ENCODE results near the gene ZNF804A.

The ZNF804A gene

DNA sequence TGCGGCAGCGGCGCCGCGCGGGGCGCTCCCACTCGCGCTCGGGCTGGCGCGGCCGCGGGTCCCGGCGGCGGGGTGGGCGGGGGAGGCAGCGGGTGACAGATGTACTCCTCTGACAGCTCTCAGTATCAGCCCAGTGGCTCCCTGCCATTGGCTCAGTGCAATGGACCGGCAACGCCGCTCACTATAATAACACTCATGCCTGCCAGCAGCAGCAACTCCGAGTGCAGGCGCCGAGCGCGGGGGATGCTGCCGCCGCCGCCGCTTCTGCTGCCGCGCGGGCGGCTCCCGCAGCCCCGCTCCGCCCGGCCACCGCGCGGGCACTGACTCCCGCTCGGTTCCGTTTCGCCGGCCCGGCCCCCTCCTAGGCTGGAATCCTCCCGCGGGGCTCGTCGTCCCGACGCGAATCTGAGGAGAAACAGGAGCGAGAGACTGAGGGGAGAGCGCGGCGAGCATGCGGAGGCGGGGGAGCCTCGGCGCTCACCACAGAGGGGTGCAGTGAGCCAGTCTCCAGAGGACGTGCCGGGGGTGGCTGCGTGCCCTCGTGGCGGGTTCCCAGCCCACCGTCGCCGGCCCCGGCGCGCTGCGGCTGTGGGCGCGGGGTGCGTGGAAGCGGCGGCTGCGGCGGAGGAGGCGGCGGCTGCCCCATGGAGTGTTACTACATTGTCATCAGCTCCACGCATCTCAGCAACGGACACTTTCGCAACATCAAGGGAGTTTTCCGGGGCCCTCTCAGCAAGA lies at the start of gene ZNF804A:
TSS of gene ZNF804A (plus strand) at position 214 of the 738 bp plus-strand sequence. CDS start at position 645, 431 bp downstream.
- no peak for DNase-seq (ENCODE audit: low read depth in 2 of 2, low spot score in 1 of 2)

DNA sequence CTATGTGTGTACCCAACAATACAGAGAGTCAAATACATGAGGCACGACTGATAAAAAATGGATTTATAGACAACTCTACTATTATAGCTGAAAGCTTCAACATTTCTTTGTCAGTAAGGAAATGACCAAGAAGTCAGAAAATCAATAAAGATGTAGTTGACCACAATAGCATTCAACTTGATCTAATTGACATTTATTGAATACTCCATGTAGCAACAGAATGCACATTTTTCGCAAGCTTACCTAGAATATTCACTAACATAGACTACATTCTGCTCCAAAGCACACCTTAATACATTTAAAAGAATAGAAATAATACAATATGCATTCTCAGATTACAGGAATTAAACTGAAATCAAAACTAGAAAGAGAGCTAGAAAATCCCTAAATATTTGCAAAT lies 49.2 kb upstream of the ZNF804A start:
- no peak for DNase-seq (ENCODE audit: low read depth in 2 of 2, low spot score in 1 of 2)

DNA sequence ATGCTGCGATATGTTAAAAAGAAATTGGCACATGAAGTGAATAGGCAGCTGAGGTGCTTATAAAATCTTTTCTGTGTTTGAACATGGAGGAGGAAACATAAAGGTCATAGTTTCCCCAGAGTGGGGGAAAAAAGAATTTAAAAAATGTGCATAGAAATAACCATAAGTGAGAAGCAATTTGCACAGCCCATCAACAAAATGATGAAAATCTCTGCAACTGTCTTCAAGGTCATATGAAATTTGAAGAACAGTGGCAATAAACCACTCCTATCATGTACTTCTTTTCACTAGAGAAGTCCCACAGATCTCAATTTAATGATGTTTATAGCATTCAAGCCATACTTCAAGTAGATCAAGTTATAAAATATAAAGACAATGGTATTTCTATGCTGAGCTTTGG lies 46.7 kb upstream of the ZNF804A start:
- DNase-seq (ENCODE audit: low read depth in 2 of 2, low spot score in 1 of 2) = no peak

DNA sequence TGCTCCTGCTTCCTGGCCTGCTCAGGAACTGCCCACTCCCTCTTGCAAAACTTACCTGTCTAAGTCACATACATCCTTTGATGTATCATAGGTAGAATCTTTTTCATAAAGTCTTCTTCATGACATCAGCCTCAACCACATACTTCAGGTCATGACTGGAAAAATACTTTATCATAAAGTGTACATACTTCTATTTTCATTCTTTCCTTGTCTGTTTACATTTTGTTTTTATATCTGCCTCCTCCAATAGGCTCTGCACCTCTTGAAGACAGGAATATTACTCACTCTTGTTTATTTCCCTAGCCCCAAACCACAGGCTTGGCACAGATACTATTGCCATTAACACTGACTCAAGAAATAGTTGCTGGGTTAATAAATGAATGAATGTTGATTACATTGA lies 43.6 kb upstream of the ZNF804A start:
- no peak for DNase-seq (ENCODE audit: low read depth in 2 of 2, low spot score in 1 of 2)

DNA sequence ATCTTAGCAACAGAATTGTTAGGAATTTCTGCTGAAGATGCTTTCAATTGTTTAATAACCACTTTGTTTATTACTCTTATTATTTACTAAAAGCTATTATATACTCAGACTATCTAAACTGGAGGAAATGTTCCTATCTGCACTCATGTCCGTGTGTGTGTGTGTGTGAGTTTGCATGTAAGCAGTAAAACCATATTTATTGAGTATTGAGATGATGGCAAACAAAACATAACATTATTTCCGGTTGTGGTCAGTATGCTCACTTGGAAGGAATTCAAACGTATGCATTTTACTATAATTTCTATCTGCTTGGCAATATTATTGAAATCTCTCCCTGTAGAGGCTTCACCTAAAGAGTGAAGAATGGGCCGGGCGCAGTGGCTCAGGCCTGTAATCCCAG lies 43.0 kb upstream of the ZNF804A start:
- DNase-seq (ENCODE audit: low read depth in 2 of 2, low spot score in 1 of 2) = no peak

DNA sequence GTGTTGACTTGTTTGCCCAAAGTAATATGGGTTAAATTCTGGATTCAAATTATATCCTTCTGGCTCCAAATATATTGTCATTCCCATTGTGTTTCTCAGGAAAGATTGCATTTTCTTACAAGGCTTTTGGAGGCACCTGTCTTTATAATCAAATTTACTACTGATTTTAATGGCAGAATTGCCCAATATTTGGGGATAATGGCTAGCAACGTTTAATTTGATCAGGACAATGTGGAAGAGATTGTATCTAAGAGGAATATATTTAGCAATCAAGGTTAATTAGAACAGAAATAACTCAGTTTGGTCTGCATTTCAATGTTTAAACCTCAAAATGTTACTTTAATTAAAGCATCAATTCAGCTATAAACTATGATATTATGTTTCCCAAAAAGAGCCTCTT lies 41.7 kb upstream of the ZNF804A start:
- no peak for DNase-seq (ENCODE audit: low read depth in 2 of 2, low spot score in 1 of 2)

DNA sequence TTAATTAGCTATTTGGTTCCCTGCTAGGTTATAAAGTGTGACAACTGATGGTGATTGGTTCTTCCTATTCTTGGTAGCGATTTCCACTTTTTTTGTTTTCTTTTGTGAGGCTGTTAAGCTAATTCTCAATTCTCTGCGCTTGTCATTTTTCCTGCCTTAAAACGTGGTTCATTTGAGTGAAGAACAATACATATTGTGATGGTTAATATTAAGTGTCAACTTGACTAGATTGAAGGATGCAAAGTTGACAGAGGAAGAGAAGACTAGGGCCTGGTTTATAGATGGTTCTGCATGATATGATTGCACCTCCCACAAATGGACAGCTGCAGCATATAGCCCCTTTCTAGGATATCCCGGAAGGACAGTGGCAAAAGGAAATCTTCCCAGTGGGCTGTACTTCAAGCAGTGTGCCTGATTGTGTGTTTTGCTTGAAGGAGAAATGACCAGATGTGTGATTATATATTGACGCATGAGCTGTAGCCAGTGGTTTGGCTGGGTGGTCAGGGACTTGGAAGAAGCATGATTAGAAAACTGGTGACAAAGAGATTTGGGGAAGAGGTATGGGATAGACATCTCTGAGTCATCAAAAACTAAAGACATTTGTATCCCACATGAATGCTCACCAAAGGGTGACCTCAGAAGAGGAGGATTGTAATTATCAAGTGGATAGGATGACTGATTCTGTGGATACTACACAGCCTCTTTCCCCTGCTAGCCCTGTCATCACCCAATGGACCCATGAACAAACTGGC lies 39.4 kb upstream of the ZNF804A start:
- DNase-seq (ENCODE audit: low read depth in 2 of 2, low spot score in 1 of 2) = no peak

DNA sequence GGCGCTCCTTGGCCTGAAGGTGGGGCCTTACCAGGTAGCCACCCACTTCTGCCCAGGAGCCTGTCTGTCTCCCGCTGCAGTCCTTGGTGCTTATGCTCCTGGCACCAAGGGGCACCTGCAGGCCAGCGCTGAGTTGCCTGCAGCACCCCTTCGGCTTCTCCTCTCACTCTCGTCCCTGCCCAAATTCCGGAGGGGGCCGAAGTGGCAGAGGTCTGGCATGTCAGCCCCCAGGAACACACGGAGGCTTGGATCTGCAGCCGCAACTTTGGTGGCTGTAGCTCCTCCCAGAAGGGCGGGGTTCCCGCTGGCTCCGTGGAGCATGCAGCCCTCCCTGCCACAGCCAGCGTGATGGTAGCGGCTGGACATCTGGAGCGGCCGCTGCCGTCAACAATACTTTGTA lies 37.7 kb upstream of the ZNF804A start:
- DNase-seq (ENCODE audit: low read depth in 2 of 2, low spot score in 1 of 2) = no peak

DNA sequence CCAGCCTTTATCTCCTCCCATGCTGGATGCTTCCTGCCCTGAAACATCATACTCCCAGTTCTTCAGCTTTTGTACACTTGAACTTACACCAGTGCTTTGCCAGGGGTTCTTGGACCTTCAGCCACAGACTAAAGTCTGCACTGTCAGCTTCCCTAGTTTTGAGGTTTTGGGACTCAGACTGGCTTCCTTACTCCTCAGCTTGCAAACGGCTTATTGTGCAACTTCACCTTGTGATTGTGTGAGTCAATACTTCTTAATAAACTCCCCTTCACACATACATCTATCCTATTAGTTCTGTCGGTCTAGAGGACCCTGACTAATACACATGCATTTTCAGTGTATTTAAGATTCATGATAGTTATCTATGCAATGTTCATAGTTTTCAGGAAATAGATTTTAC lies 35.8 kb upstream of the ZNF804A start:
- no peak for DNase-seq (ENCODE audit: low read depth in 2 of 2, low spot score in 1 of 2)

DNA sequence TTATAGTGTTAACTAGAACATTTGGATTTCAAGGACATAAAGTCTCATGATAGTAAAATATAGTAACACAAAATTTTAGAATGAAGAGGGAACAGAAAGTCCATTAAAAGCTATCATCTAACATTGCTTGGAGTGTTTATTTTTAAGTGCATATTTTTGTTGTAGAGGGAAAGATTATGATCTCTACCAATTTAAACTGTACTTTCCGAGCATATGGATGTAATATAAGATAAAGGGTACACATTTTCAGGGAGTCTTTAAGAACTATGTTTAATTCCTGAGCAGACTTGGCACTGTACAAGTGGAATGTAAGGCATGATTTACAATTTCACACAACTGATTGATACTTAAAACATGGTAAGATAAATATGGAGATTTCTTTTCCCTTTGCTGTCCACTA lies 34.2 kb upstream of the ZNF804A start:
- no peak for DNase-seq (ENCODE audit: low read depth in 2 of 2, low spot score in 1 of 2)

DNA sequence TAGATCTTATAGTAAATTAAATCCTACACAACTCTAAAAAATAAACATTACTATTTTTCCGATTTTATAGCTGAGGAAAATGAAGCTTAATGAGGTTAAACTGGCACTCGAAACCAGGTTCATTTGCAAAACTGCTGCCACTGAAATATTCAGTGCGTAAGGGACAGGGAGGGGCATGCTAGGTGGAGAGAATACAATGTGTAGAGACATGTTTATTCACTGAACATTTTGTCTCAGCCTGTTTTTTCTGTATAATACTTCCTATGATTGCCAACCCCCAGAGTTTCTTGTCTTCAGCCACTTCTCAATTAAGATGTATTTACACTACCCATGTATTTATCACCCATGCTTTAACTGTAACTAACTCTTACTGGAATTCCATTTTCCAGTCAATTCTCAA lies 31.6 kb upstream of the ZNF804A start:
- DNase-seq (ENCODE audit: low read depth in 2 of 2, low spot score in 1 of 2) = no peak

DNA sequence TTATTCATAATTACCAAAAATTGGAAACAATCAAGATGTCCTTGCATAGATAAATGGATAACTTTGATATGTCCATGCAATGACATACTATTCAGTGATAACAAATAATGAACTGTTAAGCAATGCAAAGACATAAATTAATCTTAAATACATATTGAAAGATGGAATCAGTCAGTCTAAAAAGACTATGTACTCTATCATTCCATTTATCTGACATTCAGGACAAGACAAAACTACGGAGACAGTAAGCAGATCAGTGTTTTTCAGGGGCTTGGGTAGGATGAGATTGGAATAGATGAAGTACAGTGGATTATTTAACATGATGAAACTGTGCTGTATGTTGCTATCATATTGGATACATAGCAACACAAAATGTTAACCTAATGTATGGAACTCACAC lies 21.3 kb upstream of the ZNF804A start:
- no peak for DNase-seq (ENCODE audit: low read depth in 2 of 2, low spot score in 1 of 2)

DNA sequence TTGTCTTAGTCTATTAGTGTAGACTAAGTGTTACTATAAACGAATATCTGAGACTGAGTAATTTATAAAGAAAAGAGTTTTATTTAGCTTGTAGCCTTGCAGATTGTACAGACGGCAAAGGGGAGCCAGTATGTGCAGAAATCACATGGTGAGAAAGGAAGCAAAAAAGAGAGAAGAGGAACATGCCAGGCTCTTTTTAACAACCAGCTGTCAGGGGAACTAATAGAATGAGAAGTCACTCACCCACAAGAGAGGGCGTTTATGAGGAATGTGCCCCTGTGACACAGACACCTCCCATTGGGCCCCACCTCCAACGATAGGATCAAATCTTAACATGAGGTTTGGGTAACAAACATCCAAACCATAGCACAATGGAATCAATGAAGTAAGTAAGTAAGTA lies 20.6 kb upstream of the ZNF804A start:
- DNase-seq (ENCODE audit: low read depth in 2 of 2, low spot score in 1 of 2) = no peak

DNA sequence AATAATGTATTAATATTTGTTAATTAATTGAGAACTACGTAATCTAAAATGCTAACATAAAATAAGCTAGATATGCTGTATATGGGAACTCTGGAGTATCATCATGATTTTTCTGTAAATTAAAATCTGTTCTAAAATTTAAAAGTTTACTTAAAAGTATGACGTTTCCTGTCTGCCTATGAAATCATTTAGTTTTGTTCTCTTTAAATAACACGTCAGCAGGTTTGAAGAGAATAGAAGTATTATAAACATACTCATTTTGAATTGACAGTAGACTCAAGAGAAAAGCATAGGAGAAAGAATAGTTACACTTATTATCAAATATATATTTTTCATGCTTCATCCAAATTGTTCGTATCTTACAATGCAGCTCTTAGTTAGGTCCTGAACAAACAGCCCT lies 19.1 kb upstream of the ZNF804A start:
- DNase-seq (ENCODE audit: low read depth in 2 of 2, low spot score in 1 of 2) = no peak

DNA sequence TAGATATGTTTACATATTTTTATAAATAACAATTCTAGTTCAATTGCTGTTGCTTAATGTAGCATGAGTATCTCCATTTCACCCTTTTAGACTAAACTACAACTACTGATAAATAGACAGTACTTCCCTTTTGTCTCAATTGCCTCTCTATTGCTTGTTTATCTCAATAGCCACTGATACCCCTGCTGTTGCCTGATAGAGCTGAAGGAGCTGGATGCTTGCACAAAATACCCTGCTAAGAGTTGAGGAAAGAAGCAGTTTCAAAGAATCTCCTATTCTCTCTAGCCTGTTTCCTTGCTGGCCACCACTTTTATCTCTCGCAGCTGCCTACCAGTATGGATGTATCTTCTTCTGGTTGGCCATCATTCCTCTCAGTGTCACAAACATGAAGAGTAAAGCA lies 16.9 kb upstream of the ZNF804A start:
- DNase-seq (ENCODE audit: low read depth in 2 of 2, low spot score in 1 of 2) = no peak

DNA sequence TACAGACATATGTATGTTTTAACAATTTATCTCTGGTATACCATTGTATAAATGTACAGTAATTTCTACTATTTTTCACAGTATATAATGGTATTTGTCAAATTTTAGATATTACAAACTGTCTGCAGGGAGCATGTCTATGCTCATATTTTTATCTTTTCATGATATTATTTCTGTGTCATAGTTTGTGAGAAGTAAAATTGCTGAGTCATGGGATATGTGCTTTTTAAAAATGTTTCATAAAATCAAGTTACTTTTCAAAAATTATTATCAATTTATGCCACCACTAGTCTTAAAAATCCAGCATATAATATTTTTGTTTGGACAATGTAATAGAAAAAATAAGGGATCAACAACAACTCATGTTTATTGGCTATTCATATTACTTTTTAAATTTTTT lies 9.1 kb upstream of the ZNF804A start:
- DNase-seq (ENCODE audit: low read depth in 2 of 2, low spot score in 1 of 2) = no peak

DNA sequence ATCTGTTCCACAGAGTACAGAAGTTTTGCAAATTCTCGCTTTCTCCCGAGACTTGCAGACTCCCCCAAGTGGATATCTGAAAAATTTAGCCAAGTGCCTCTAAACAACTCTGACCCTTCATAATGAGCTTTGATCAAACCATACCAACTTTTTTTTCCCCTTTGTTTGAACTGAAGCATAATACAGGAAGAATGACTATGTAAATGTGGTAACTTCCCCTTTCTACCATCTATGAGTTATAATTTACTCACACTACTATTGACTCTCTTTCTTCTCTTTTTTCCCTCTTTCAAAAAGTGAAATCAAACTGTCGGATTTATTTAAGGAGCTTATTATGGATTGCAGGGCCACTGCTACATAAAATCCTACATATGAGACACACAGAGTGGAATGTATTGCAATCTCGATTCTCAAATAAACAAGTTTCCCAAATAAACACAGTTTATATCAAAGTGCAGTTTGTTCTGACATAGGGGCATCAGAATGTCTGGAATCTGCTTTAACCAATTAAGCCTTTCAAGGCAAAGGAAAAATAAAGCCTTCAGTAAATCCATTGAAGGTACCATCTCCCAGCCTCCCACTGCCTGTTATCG lies 1.4 kb upstream of the ZNF804A start:
- no peak for DNase-seq (ENCODE audit: low read depth in 2 of 2, low spot score in 1 of 2)

DNA sequence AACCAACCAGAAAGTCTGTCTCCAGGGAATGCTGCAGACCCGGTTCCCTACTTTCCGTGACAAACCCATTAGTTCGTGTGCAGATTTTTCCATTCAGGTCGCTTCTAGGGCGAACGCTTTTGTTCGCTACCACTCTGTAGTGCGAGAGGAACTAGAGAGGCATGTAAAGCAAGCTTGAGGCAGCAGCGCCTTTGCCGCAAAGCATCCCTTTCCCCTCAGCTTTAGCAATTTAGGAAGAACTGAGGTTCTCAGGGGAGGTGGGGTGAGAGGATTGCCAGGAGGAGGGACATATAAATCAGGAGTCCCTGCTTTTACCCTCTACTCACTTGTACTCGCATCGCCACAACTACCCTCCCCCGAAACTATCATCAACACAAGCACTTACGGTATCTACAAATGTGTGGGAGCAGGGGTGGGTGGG lies 748 bp upstream of the ZNF804A start:
- no peak for DNase-seq (ENCODE audit: low read depth in 2 of 2, low spot score in 1 of 2)

DNA sequence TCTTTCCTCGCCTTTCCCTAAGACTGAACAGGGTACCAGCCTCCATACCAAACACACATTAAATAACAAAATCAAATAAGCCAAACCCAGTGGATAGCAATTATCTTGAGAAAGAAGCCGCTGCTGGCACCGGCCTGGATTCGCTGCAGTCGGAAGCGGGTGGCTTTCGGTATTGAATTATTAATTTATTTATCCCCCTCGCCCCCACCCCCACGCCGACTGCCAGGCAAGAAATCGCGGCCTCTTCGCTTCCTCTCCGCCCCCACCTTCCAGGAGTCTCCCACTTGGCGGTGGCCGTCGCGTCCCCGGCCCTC lies 370 bp upstream of the ZNF804A start:
- no peak for DNase-seq (ENCODE audit: low read depth in 2 of 2, low spot score in 1 of 2)

DNA sequence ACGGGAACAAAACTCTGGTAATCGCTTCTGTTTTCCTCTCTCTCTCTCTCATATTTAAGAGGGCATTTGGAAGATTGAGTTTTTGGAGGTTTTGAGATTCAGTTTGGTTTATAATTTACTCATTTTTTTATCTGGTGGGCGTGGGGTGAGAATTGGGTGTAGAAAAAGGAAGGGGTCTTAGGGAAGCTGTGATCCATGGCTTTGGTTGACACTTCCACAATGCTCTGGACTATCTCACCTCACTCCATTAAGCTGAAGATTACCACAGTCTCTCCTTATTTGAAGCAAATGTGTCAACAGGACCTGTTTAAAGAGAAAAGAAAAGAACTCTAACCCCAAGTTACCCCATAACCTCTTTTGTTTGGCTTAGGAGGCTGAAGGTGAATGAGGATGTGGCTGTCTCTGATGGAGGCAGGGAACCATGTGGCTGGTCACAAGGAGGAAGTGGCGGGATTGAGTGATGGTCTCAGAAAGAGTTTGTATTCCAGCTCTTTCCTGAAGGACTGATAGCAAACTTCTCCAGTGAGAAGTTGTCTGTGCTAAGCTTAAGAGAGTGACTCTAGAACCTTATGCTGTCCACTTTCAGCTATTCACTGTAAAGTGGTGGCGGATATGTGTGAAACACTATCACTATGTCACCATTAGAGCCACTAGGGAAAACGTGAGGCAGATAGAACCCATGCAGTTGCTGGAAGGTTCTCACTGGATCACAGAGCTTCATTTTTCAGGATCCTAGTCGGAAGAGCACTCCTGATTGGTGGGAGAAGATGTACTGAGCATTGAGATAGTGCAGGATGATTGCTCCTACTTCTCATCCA lies 934 bp downstream of the ZNF804A start:
- no peak for DNase-seq (ENCODE audit: low read depth in 2 of 2, low spot score in 1 of 2)

DNA sequence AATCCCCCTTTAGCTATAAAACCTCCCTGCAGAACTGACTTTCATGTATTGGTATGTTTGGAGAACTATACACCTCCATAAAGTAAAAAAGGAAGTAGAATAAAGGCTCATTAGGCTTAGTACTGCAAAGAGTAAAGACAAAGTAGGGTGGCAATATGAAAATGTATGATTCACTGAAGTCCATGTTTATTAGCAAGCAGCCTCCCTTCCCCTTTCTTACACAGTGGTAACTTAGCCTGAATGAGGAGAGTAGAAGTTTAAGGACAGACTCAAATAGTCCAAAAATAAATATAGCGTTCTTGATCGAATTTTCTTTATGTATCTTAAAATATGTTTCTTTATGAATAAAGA lies 1.5 kb downstream of the ZNF804A start:
- DNase-seq (ENCODE audit: low read depth in 2 of 2, low spot score in 1 of 2) = no peak

DNA sequence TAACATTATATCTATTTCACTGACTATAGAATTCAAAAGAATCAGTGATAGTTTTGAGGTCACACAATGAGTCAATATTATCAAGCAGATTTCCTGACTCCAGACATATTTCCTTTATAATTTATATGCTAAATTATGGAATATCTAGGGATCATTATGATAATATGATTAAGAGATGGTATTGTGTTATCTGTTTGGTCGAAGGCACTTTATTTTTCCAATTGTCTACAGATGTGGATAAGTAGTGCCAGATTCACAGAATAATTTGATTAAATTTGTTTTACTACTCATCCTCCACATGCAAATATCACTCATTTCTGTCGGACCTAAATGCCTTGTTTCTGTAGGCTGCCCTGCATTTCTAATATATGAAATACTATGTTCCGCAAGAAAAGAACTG lies 4.4 kb downstream of the ZNF804A start:
- DNase-seq (ENCODE audit: low read depth in 2 of 2, low spot score in 1 of 2) = no peak
